GM06990 (cell line): ENCODE measurements around the gene CNTNAP2.

Source experiments
- DNase-seq: peaks from one replicate; pipeline ENCODE4 v3.0.0-alpha.2; 2011; ENCODE audit not compliant: insufficient read length; ENCODE audit errors: extremely low read depth
- H3K27me3 ChIP-seq: replicated peaks from 2 replicates; pipeline ENCODE4 v1.6.0; 2011; ENCODE audit warnings: low read length; ENCODE audit not compliant: control insufficient read depth, insufficient read depth
- H3K36me3 ChIP-seq: 2 replicates; pipeline ENCODE4 v1.5.1; 2011; ENCODE audit warnings: low read length; ENCODE audit not compliant: control insufficient read depth, insufficient read depth
- H3K4me3 ChIP-seq: replicated peaks from 2 replicates; pipeline ENCODE4 v1.5.1; 2011; ENCODE audit warnings: low read depth, mild to moderate bottlenecking, control low read depth, low read length
- CTCF ChIP-seq: IDR thresholded peaks from 2 replicates; pipeline ENCODE4 v1.5.1; 2011; ENCODE audit warnings: low read length, control low read depth, mild to moderate bottlenecking, inconsistent platforms; ENCODE audit not compliant: insufficient read depth, poor library complexity, severe bottlenecking

Gene CNTNAP2

DNA sequence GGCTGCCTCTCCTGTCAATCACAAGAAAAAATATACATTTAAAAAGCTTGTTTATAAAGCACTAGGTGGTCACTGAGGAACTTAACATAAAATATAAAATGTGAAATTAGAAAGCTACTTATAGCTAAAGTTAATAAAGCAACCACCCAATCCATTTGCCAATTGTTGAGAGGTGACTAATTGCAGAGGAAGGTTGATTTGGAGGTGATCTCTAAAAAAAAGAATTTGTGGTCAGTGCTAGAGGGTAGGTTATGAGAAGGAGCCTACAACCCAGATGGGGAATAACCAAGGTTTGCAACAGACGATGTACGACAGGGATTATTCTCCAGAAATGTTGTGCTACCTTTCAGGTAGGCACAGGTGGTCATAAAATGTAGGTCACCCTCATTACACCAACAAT, 2029.7 kb downstream of the CNTNAP2 start:
- Histone ChIP-seq H3K4me3 (no peak overlapping the region), H3K27me3 (no peaks in the 10 kb centered on the region), H3K36me3 (no peaks in the 10 kb centered on the region)
- no peak for DNase-seq
- no peak for TF ChIP-seq CTCF

DNA sequence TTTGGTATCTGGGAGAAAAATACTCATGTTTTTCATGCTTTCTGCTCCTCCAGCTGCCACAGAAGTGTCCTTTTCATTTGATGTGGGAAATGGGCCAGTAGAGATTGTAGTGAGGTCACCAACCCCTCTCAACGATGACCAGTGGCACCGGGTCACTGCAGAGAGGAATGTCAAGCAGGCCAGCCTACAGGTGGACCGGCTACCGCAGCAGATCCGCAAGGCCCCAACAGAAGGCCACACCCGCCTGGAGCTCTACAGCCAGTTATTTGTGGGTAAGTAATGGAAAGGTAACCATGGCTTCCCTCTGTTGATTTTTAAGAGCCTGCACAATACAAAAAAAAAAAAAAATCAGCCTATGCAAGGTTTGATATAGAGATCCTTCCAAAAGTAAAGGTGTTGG, 2030.8 kb downstream of the CNTNAP2 start:
- Histone ChIP-seq H3K27me3 (no peaks in the 10 kb centered on the region), H3K36me3 (no peaks in the 10 kb centered on the region), H3K4me3 (no peak overlapping the region)
- DNase-seq, result no peak
- no peak for TF ChIP-seq CTCF

DNA sequence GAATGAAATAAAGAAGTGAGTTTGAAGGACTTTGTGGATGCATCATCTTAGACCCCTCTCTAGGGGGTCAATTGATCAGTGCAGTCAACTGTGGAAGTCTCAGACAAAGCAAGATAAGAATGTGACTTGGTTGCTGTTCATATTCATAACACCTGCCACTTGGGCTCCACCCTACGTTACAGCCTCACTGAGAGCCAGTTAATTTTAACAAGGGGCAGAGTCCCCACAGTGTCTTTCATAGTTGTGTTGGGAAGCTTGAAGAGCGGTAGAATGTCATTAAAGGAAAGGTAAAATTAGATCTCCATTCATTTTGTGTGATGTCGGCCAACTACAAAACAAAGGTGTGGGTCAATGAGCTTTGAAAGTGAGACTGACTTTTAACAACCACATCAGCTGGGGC, 2031.9 kb downstream of the CNTNAP2 start:
- Histone ChIP-seq H3K4me3 (no peak overlapping the region), H3K27me3 (no peaks in the 10 kb centered on the region), H3K36me3 (no peaks in the 10 kb centered on the region)
- TF ChIP-seq CTCF, result no peak
- DNase-seq, result no peak

DNA sequence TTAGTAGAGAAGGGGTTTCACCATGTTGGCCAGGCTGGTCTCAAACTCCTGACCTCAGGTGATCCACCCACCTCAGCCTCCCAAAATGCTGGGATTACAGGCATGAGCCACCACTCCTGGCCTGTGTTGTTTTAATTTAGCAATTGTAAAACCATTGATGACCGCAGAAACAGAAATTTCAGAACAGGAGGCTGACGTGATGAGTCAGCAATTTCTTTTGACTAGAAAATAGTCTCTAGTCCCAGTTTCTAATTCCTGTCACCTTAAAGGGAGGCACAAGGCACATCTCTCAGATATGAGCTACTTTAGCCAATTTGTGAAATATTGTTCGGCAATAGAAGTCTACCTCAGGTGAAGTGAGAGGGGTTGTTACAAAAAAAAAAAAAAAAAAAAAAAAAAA, 2033.1 kb downstream of the CNTNAP2 start:
- no peak for DNase-seq
- TF ChIP-seq CTCF, result no peak

DNA sequence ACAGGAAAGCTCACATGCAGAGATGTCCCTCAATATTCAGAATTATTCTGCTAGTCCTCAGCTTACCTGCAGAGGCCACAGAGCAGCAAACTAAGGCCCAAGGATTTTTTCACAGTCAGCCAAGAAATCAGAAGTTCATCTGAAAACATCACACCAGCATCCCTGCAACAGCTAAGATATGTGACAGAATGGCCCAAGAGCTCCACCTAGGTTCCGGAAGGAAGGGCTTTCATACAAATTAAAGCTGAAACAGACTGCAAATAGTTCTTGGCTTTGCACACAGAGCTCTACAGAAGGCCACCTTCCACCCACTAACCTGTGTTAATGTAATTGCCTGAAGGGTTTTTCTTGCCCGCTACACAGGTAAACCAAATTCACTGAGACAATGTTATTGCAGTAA, 2035.2 kb downstream of the CNTNAP2 start:
- Histone ChIP-seq H3K4me3 (no peak overlapping the region), H3K27me3 (no peaks in the 10 kb centered on the region), H3K36me3 (no peaks in the 10 kb centered on the region)
- no peak for DNase-seq
- TF ChIP-seq CTCF, result peak; percentile 33

More for the DNA sequence above, 2033.1 kb downstream of the CNTNAP2 start:
- no peaks in the 10 kb centered on the region for H3K27me3 ChIP-seq
- H3K4me3 ChIP-seq, result no peak overlapping the region
- no peaks in the 10 kb centered on the region for H3K36me3 ChIP-seq

GRCh38 chr7:148153616-148154284, 2037.1 kb downstream of the CNTNAP2 start:
- no peaks in the 10 kb centered on the region for H3K27me3 ChIP-seq
- H3K4me3 ChIP-seq, result no peak overlapping the region
- DNase-seq, result no peak
- no peaks in the 10 kb centered on the region for H3K36me3 ChIP-seq
- no peak for TF ChIP-seq CTCF
